Keratinocyte (primary cell): ENCODE data around the gene FCAR. TPM values are rescaled to one million over a fixed set of nuclear protein-coding genes. Genes with fewer than 3 reads are reported as not detected.
A peak's percentile ranks its signal among the peaks of the same experiment; 100 is the strongest.
"Not testable (repeated sequence)": the region's sequence is repeated elsewhere in the genome, so short reads cannot be mapped to it uniquely, and the experiment has no call there.

Experiments used
- DNase-seq: peaks from one replicate; pipeline ENCODE4 v3.0.0-alpha.2; 2011; ENCODE audit warnings: low read depth, missing footprints, low spot score
- FAIRE-seq: peaks from 2 replicates; lab custom pipeline; 2011; peaks lifted over from hg19 to GRCh38; lab: Jason Lieb, UNC
- H2AFZ ChIP-seq: 2 replicates; pipeline ENCODE4 v1.6.0; 2012; ENCODE audit warnings: low read length, control low read depth, inconsistent platforms; ENCODE audit not compliant: control insufficient read depth
- H3K27ac ChIP-seq: 2 replicates; pipeline ENCODE4 v1.5.1; 2011; ENCODE audit warnings: low read length; ENCODE audit not compliant: control insufficient read depth, insufficient read depth
- H3K27me3 ChIP-seq: 3 replicates; pipeline ENCODE4 v1.6.0; 2011; ENCODE audit warnings: low read length; ENCODE audit not compliant: control insufficient read depth, insufficient read depth; ENCODE audit errors: extremely low read depth
- H3K36me3 ChIP-seq, 2 experiments: 2 replicates in 1 of 2; 3 replicates in 1 of 2; pipeline ENCODE4 v1.5.1; 2011; ENCODE audit warnings: low read length in 2 of 2, mild to moderate bottlenecking in 1 of 2; ENCODE audit not compliant: control insufficient read depth in 2 of 2, insufficient read depth in 2 of 2; ENCODE audit errors: extremely low read depth in 1 of 2
- H3K4me1 ChIP-seq: 3 replicates; pipeline ENCODE4 v1.5.1; 2011; ENCODE audit warnings: low read length; ENCODE audit not compliant: control insufficient read depth, insufficient read depth; ENCODE audit errors: extremely low read depth
- H3K4me2 ChIP-seq: 3 replicates; pipeline ENCODE4 v1.6.0; 2011; ENCODE audit warnings: low read depth, low read length; ENCODE audit not compliant: control insufficient read depth, insufficient read depth; ENCODE audit errors: extremely low read depth
- H3K4me3 ChIP-seq, 3 experiments: fragments of 200-600 bp in 1 of 3; sonication (generic) in 1 of 3; 2 replicates in 2 of 3; 3 replicates in 1 of 3; pipeline ENCODE4 v1.5.1; 2011 to 2016; ENCODE audit warnings: low read length in 3 of 3, mild to moderate bottlenecking in 3 of 3, control low read depth in 2 of 3, inconsistent platforms in 1 of 3, low read depth in 1 of 3, mixed read lengths in 1 of 3, mixed run types in 1 of 3, moderate library complexity in 1 of 3; ENCODE audit not compliant: control insufficient read depth in 2 of 3, insufficient read depth in 2 of 3; ENCODE audit errors: extremely low read depth in 1 of 3
- H3K79me2 ChIP-seq: 2 replicates; pipeline ENCODE4 v1.6.0; 2012; ENCODE audit warnings: low read length; ENCODE audit not compliant: control insufficient read depth, insufficient read depth
- H3K9ac ChIP-seq: 3 replicates; pipeline ENCODE4 v1.6.0; 2011; ENCODE audit warnings: low read length; ENCODE audit not compliant: control insufficient read depth, insufficient read depth; ENCODE audit errors: extremely low read depth
- H3K9me1 ChIP-seq: 3 replicates; pipeline ENCODE4 v1.6.0; 2011; ENCODE audit warnings: low read length; ENCODE audit not compliant: control insufficient read depth, insufficient read depth; ENCODE audit errors: extremely low read depth
- H3K9me3 ChIP-seq: 2 replicates; pipeline ENCODE4 v1.5.1; 2012; ENCODE audit warnings: low read depth, low read length; ENCODE audit not compliant: control insufficient read depth
- H4K20me1 ChIP-seq: 3 replicates; pipeline ENCODE4 v1.6.0; 2011; ENCODE audit warnings: low read length; ENCODE audit not compliant: control insufficient read depth, insufficient read depth; ENCODE audit errors: extremely low read depth
- CTCF ChIP-seq, 3 experiments: IDR thresholded peaks in 1 of 3; conservative IDR thresholded peaks in 1 of 3; optimal IDR thresholded peaks in 1 of 3; 2 replicates in 2 of 3; 3 replicates in 1 of 3; pipeline versions ENCODE3 to v1.5.1; 2011; ENCODE audit warnings: low read length in 3 of 3, mild to moderate bottlenecking in 3 of 3, moderate library complexity in 2 of 3, control low read depth in 1 of 3, inconsistent platforms in 1 of 3; ENCODE audit not compliant: insufficient read depth in 2 of 3; ENCODE audit errors: extremely low read depth in 1 of 3
- EZH2 ChIP-seq: IDR thresholded peaks from one replicate; pipeline ENCODE4 v1.6.1; 2012; ENCODE audit warnings: inconsistent platforms, mild to moderate bottlenecking, low read length, moderate library complexity
- dilution Hi-C: fragments of 300-500 bp; cut with MboI; formaldehyde crosslinking; loops from one replicate; pipeline ENCODE4 v1.7.0; 2020; ENCODE audit warnings: low sequenced_read_pairs; ENCODE audit not compliant: extremely low pct_ligation_motif_present
- polyA plus RNA-seq, 5 experiments: library from polyadenylated mRNA; depleted of rRNA in 3 of 5; stranded (reverse) in 3 of 5; stranded (forward) in 1 of 5; unstranded in 1 of 5; fragments of >200 nt; gene quantifications; 1 replicate in 1 of 5; 2 replicates in 3 of 5; 3 replicates in 1 of 5; pipeline versions ENCODE4 v1.2.1 to v1.2.3, GENCODE V29; 2011 to 2012; ENCODE audit warnings: missing spikeins in 2 of 5, low read depth in 1 of 5, low replicate concordance in 1 of 5

Gene FCAR
- polyA plus RNA-seq, 1 donor (not counting 4 experiments of a cell fraction or from before 2014, with no cell fraction given): not detected

- H3K9ac ChIP-seq, H3K27ac ChIP-seq, FAIRE-seq, H3K27me3 ChIP-seq, DNase-seq, H3K36me3 ChIP-seq, dilution Hi-C loops, H3K79me2 ChIP-seq, H3K4me3 ChIP-seq, H2AFZ ChIP-seq, H3K9me1 ChIP-seq, H4K20me1 ChIP-seq, H3K4me1 ChIP-seq, H3K9me3 ChIP-seq, H3K4me2 ChIP-seq: not testable (repeated sequence)
- peak in 1 of 3 experiments; percentile 7 for TF ChIP-seq CTCF (optimal IDR thresholded peaks at IDR 0.05 in 1 of 3, IDR thresholded peaks at IDR 0.05 in 1 of 3, conservative IDR thresholded peaks at IDR 0.05 in 1 of 3; ENCODE audit: extremely low read depth in 1 of 3, insufficient read depth in 2 of 3, low read length in 3 of 3)
Measured at GRCh38 chr19:54919646-54920563, 45.9 kb downstream of the FCAR start.

- H3K27me3 ChIP-seq: no peaks in the 10 kb centered on the region
Measured at GRCh38 chr19:54921082-54921481, 47.0 kb downstream of the FCAR start.

More at GRCh38 chr19:54921082-54921481, 47.0 kb downstream of the FCAR start:
- FAIRE-seq: no peak
- Histone ChIP-seq H3K9ac (no peak overlapping the region), H3K27ac (no peak overlapping the region), H3K4me2 (no peak overlapping the region), H3K4me3 (no peak overlapping the region), H3K79me2 (no peaks in the 10 kb centered on the region), H4K20me1 (no peaks in the 10 kb centered on the region), H2AFZ (no peak overlapping the region), H3K36me3 (no peaks in the 10 kb centered on the region), H3K9me3 (peaks cover 4% of the 10 kb centered on the region), H3K9me1 (no peaks in the 10 kb centered on the region), H3K4me1 (no peaks in the 10 kb centered on the region)
- dilution Hi-C loops: no loop called here
- no peak for TF ChIP-seq CTCF (optimal IDR thresholded peaks at IDR 0.05 in 1 of 3, IDR thresholded peaks at IDR 0.05 in 1 of 3, conservative IDR thresholded peaks at IDR 0.05 in 1 of 3; ENCODE audit: extremely low read depth in 1 of 3, insufficient read depth in 2 of 3, low read length in 3 of 3)
- no peak for TF ChIP-seq EZH2
- DNase-seq: no peak
